H1 (cell line): ENCODE data around the gene NUDT6. TPM values are rescaled to one million over a fixed set of nuclear protein-coding genes. Genes with fewer than 3 reads are reported as not detected.

Source experiments
- CTCF ChIA-PET: fragments of 300-600 bp; sonication (Branson Sonifier 250); formaldehyde crosslinking; loops from one replicate; lab custom pipeline; 2021; ENCODE audit not compliant: partially characterized antibody; lab: Charles Lee
- POLR2A ChIA-PET: fragments of 300-600 bp; sonication (Branson Sonifier 250); formaldehyde crosslinking; loops from one replicate; lab custom pipeline; 2021; ENCODE audit warnings: inconsistent platforms; ENCODE audit not compliant: partially characterized antibody; lab: Charles Lee
- DNase-seq, 2 experiments: peaks; one replicate each; pipeline versions ENCODE4 v3.0.0 to v3.0.0-alpha.2; 2010 to 2022; ENCODE audit warnings: low spot score in 2 of 2, low read depth in 1 of 2, mixed read lengths in 1 of 2
- FAIRE-seq: peaks from 2 replicates; lab custom pipeline; 2011; peaks lifted over from hg19 to GRCh38; lab: Jason Lieb, UNC
- H2AFZ ChIP-seq: 2 replicates; pipeline ENCODE4 v1.8.1; 2012; ENCODE audit warnings: low read length, inconsistent platforms
- H2AK5ac ChIP-seq: 2 replicates; pipeline ENCODE4 v1.6.1; 2013; ENCODE audit warnings: low read depth, low read length
- H2BK120ac ChIP-seq: replicated peaks from 2 replicates; pipeline ENCODE3; 2013; ENCODE audit warnings: low read depth, low read length, inconsistent platforms
- H2BK12ac ChIP-seq: 2 replicates; pipeline ENCODE4 v1.6.1; 2013; ENCODE audit warnings: low read depth, low read length
- H2BK15ac ChIP-seq: 2 replicates; pipeline ENCODE4 v1.6.1; 2013; ENCODE audit warnings: low read length
- H2BK20ac ChIP-seq: 2 replicates; pipeline ENCODE4 v1.6.1; 2013; ENCODE audit warnings: low read length
- H2BK5ac ChIP-seq: 2 replicates; pipeline ENCODE4 v1.6.1; 2013; ENCODE audit warnings: low read depth, low read length
- H3K14ac ChIP-seq: 2 replicates; pipeline ENCODE4 v1.6.1; 2013; ENCODE audit warnings: inconsistent platforms; ENCODE audit not compliant: insufficient read length
- H3K18ac ChIP-seq: 2 replicates; pipeline ENCODE4 v1.6.1; 2013; ENCODE audit warnings: low read length; ENCODE audit errors: extremely low read depth
- H3K23ac ChIP-seq: 2 replicates; pipeline ENCODE4 v1.6.1; 2013; ENCODE audit warnings: inconsistent platforms; ENCODE audit not compliant: insufficient read length
- H3K23me2 ChIP-seq: 2 replicates; pipeline ENCODE4 v1.6.1; 2013; ENCODE audit warnings: low read depth, low read length
- H3K27ac ChIP-seq: 2 replicates; pipeline ENCODE4 v1.6.1; 2011; ENCODE audit warnings: low read depth, low read length, inconsistent platforms
- H3K27me3 ChIP-seq, 4 experiments: replicated peaks in 1 of 4; 1 replicate in 1 of 4; 2 replicates in 3 of 4; pipeline versions ENCODE4 v1.6.1 to v1.8.1; 2011 to 2013; ENCODE audit warnings: low read length in 3 of 4, mild to moderate bottlenecking in 3 of 4, inconsistent platforms in 2 of 4, mixed read lengths in 2 of 4, moderate library complexity in 1 of 4; ENCODE audit not compliant: control insufficient read depth in 3 of 4, insufficient read depth in 3 of 4; ENCODE audit errors: extremely low read depth in 1 of 4
- H3K36me3 ChIP-seq, 4 experiments: 2 replicates each; pipeline versions ENCODE4 v1.6.1 to v1.8.1; 2011 to 2013; ENCODE audit warnings: mild to moderate bottlenecking in 4 of 4, low read length in 3 of 4, moderate library complexity in 2 of 4, control low read depth in 1 of 4, inconsistent platforms in 1 of 4; ENCODE audit not compliant: insufficient read depth in 4 of 4, control insufficient read depth in 2 of 4
- H3K4ac ChIP-seq: replicated peaks from 2 replicates; pipeline ENCODE3; 2013; ENCODE audit warnings: low read length, low read depth, mixed read lengths, inconsistent platforms; ENCODE audit not compliant: insufficient read length
- H3K4me1 ChIP-seq, 4 experiments: replicated peaks in 1 of 4; 1 replicate in 1 of 4; 2 replicates in 3 of 4; pipeline versions ENCODE4 v1.6.1 to v1.8.1; 2011 to 2013; ENCODE audit warnings: low read length in 3 of 4, inconsistent platforms in 2 of 4, mixed read lengths in 1 of 4; ENCODE audit not compliant: insufficient read depth in 4 of 4, control insufficient read depth in 3 of 4
- H3K4me2 ChIP-seq, 2 experiments: 2 replicates each; pipeline versions ENCODE4 v1.6.1 to v1.8.1; 2011 to 2013; ENCODE audit warnings: low read depth in 2 of 2, low read length in 2 of 2, control low read depth in 1 of 2, inconsistent platforms in 1 of 2, mild to moderate bottlenecking in 1 of 2; ENCODE audit not compliant: insufficient read depth in 1 of 2
- H3K4me3 ChIP-seq, 4 experiments: fragments of 200-600, 300-600 bp in 1 of 4; sonication (generic), shearing (Covaris generic), sonication (Bioruptor Twin) in 1 of 4; 2 replicates each; pipeline versions ENCODE4 v1.5.1 to v1.8.1; 2011 to 2016; ENCODE audit warnings: low read length in 4 of 4, low read depth in 3 of 4, control low read depth in 2 of 4, inconsistent platforms in 2 of 4, mild to moderate bottlenecking in 2 of 4, mixed read lengths in 1 of 4, moderate library complexity in 1 of 4; ENCODE audit not compliant: insufficient read depth in 2 of 4; ENCODE audit errors: extremely low read depth in 1 of 4
- H3K56ac ChIP-seq: replicated peaks from 2 replicates; pipeline ENCODE3; 2013; ENCODE audit warnings: low read depth, mild to moderate bottlenecking, mixed read lengths, low read length, inconsistent platforms; ENCODE audit not compliant: insufficient read length
- H3K79me1 ChIP-seq: 2 replicates; pipeline ENCODE4 v1.6.1; 2013; ENCODE audit warnings: low read depth, low read length, control low read depth
- H3K79me2 ChIP-seq, 2 experiments: 2 replicates each; pipeline versions ENCODE4 v1.6.1 to v1.8.1; 2012 to 2013; ENCODE audit warnings: low read length in 2 of 2, mild to moderate bottlenecking in 2 of 2, inconsistent platforms in 1 of 2; ENCODE audit not compliant: insufficient read depth in 2 of 2, control insufficient read depth in 1 of 2
- H3K9ac ChIP-seq, 4 experiments: replicated peaks in 1 of 4; 1 replicate in 1 of 4; 2 replicates in 3 of 4; pipeline versions ENCODE4 v1.6.1 to v1.8.1; 2011 to 2013; ENCODE audit warnings: low read depth in 3 of 4, low read length in 3 of 4, control low read depth in 2 of 4, mild to moderate bottlenecking in 2 of 4, moderate library complexity in 2 of 4, inconsistent platforms in 1 of 4; ENCODE audit errors: extremely low read depth in 1 of 4
- H3K9me3 ChIP-seq, 2 experiments: 2 replicates each; pipeline versions ENCODE4 v1.6.1 to v1.8.1; 2012 to 2013; ENCODE audit warnings: mild to moderate bottlenecking in 2 of 2, moderate library complexity in 2 of 2, control low read depth in 1 of 2, inconsistent platforms in 1 of 2, low read depth in 1 of 2, low read length in 1 of 2, mixed read lengths in 1 of 2; ENCODE audit not compliant: insufficient read depth in 2 of 2
- H4K20me1 ChIP-seq, 2 experiments: replicated peaks in 1 of 2; 2 replicates each; pipeline versions ENCODE3 to v1.8.1; 2011 to 2013; ENCODE audit warnings: inconsistent platforms in 2 of 2, low read length in 2 of 2, mild to moderate bottlenecking in 1 of 2; ENCODE audit not compliant: insufficient read depth in 2 of 2, control insufficient read depth in 1 of 2
- H4K5ac ChIP-seq: 2 replicates; pipeline ENCODE4 v1.6.1; 2013; ENCODE audit warnings: low read length, low read depth, mixed read lengths, inconsistent platforms; ENCODE audit not compliant: insufficient read length
- H4K8ac ChIP-seq: 2 replicates; pipeline ENCODE4 v1.8.0; 2013; ENCODE audit warnings: mild to moderate bottlenecking, moderate library complexity, low read length, inconsistent platforms; ENCODE audit not compliant: insufficient read depth; ENCODE audit errors: extremely low read depth
- H4K91ac ChIP-seq: replicated peaks from 2 replicates; pipeline ENCODE3; 2013; ENCODE audit warnings: low read length, mixed read lengths, inconsistent platforms; ENCODE audit not compliant: insufficient read length
- BACH1 ChIP-seq: IDR thresholded peaks from 2 replicates; pipeline ENCODE4 v1.6.1; 2012; ENCODE audit warnings: low read length, improper control_type of control experiment
- BCL11A ChIP-seq, 2 experiments: IDR thresholded peaks; one replicate each; pipeline ENCODE4 v1.6.1; 2011; ENCODE audit warnings: low read depth in 2 of 2, low read length in 2 of 2, mild to moderate bottlenecking in 2 of 2
- CHD1 ChIP-seq: IDR thresholded peaks from 2 replicates; pipeline ENCODE4 v1.6.1; 2012; ENCODE audit warnings: low read depth, low read length, improper control_type of control experiment
- JUN ChIP-seq: IDR thresholded peaks from 2 replicates; pipeline ENCODE4 v1.6.1; 2011; ENCODE audit warnings: low read depth, mild to moderate bottlenecking, improper control_type of control experiment, low read length
- JUND ChIP-seq: IDR thresholded peaks from 2 replicates; pipeline ENCODE4 v1.6.1; 2011; ENCODE audit warnings: mild to moderate bottlenecking, improper control_type of control experiment, low read length
- NRF1 ChIP-seq: IDR thresholded peaks from 2 replicates; pipeline ENCODE4 v1.6.1; 2011; ENCODE audit warnings: mild to moderate bottlenecking, low read depth, low read length, improper control_type of control experiment
- RAD21 ChIP-seq, 2 experiments: IDR thresholded peaks in 1 of 2; conservative IDR thresholded peaks in 1 of 2; 2 replicates each; pipeline ENCODE4 v1.6.1; 2011; ENCODE audit warnings: low read depth in 2 of 2, low read length in 2 of 2, improper control_type of control experiment in 1 of 2, inconsistent platforms in 1 of 2, mild to moderate bottlenecking in 1 of 2, moderate library complexity in 1 of 2
- SIRT6 ChIP-seq: IDR thresholded peaks from one replicate; pipeline ENCODE4 v1.7.1; 2012; ENCODE audit warnings: low read length, inconsistent platforms
- TAF7 ChIP-seq: optimal IDR thresholded peaks from 2 replicates; pipeline ENCODE3; 2011; ENCODE audit warnings: low read depth, mild to moderate bottlenecking, inconsistent platforms, low read length, moderate library complexity, borderline replicate concordance
- TCF12 ChIP-seq: IDR thresholded peaks from 2 replicates; pipeline ENCODE4 v1.6.1; 2011; ENCODE audit warnings: low read depth, mild to moderate bottlenecking, low read length
- WGBS, 2 experiments: shearing (Covaris generic) in 1 of 2; methylation state at CpG; one replicate each; pipeline versions ENCODE4 v1.1.6 to v1.1.7; 2013 to 2015; ENCODE audit warnings: low lambda C conversion rate in 2 of 2, mixed read lengths in 2 of 2, inconsistent platforms in 1 of 2, low coverage in 1 of 2, missing lambda C conversion rate in 1 of 2; ENCODE audit not compliant: insufficient replicate concordance in 2 of 2, insufficient coverage in 1 of 2, insufficient read length in 1 of 2; ENCODE audit errors: extremely low coverage in 1 of 2, missing lambda C conversion rate in 1 of 2; 5-methylcytosine and 5-hydroxymethylcytosine counted together
- polyA plus RNA-seq, 7 experiments: library from polyadenylated mRNA; depleted of rRNA in 3 of 7; stranded (reverse) in 5 of 7; unstranded in 2 of 7; fragments of >200 nt in 5 of 7; fragments of 200-250 nt in 2 of 7; gene quantifications; 1 replicate in 5 of 7; 2 replicates in 1 of 7; 4 replicates in 1 of 7; pipeline versions ENCODE4 v1.2.1 to v1.2.3, GENCODE V29; 2011 to 2013; ENCODE audit warnings: missing spikeins in 2 of 7, mixed read lengths in 2 of 7
- total RNA-seq: library from RNA; stranded (reverse); fragmentation: NEBNext Ultra II Directional; extraction: Animal tissue kit (Norgen Biotek cat#: 25700); gene quantifications from 2 replicates; pipeline ENCODE4 v1.2.1, GENCODE V29; 2021
- TF ChIP-seq, protein P1 (sequence below): IDR thresholded peaks from 2 replicates; pipeline ENCODE4 v1.6.1; 2012; ENCODE audit warnings: inconsistent platforms
- TF ChIP-seq, protein P2 (sequence below): IDR thresholded peaks from 2 replicates; pipeline ENCODE4 v1.6.1; 2011; ENCODE audit warnings: low read depth, mild to moderate bottlenecking, low read length; ENCODE audit not compliant: insufficient read depth
- TF ChIP-seq, protein P3 (sequence below): IDR thresholded peaks from 2 replicates; pipeline ENCODE4 v1.6.1; 2012; ENCODE audit warnings: inconsistent platforms

The NUDT6 gene
- total and polyA plus RNA-seq, 2 of the 8 experiments (the other 6 are each of a cell fraction or from before 2014, with no cell fraction given) = 5.0 to 12.4 TPM

DNA sequence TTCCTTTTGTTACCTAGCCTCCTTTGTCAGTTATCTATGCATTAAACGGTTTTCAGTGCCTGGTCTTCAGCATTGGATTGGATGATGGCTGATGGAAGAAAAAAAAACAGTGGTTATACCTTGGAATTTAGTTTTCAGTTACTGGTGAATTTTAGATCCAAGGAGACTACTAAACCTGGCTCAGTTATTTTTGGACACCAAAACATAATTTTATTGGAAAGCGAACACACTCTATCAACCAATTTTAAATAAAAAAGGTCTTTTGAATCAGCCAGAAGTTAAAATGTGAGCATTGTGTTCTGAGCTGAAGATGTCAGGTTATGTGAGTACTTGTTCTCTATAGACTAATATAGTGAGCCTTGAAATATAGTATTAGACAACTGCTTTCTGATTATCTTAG, 63.7 kb downstream of the NUDT6 start:
- H3K79me2 ChIP-seq = peaks cover 33 to 100% of the 10 kb centered on the region in 2 experiments
- H3K23me2 ChIP-seq = peaks cover 3% of the 10 kb centered on the region
- DNase-seq (no peak), FAIRE-seq (no peak)
- H3K4ac ChIP-seq = no peak overlapping the region
- WGBS, 2 experiments = 80% methylated on average over 2 of the region's 2 CpGs; no CpG with 5 or more reads in 1 of the 2 experiments
- ChIA-PET CTCF (no interaction called here), POLR2A (interaction anchor here (1.0 kb wide), 1 partner anchor 12 kb away, joined by 3 read pairs; no protein-coding TSS in a partner anchor)
- H3K36me3 ChIP-seq = peaks cover 0 to 24% (median 0%) of the 10 kb centered on the region in 4 experiments; a peak in 1 of 8 replicates
- H3K4me3 ChIP-seq = no peak overlapping the region
- peaks cover 30 to 46% of the 10 kb centered on the region in 2 experiments for H4K20me1 ChIP-seq
- no peak overlapping the region for H2BK5ac ChIP-seq
- H2AK5ac ChIP-seq = no peak overlapping the region
- peaks cover 6 to 45% (median 22%) of the 10 kb centered on the region in 4 experiments for H3K4me1 ChIP-seq
- no peak overlapping the region for H3K56ac ChIP-seq
- no peak overlapping the region for H2AFZ ChIP-seq
- H3K27ac ChIP-seq = no peak overlapping the region
- H4K91ac ChIP-seq = no peak overlapping the region
- no peak overlapping the region for H3K18ac ChIP-seq
- H4K5ac ChIP-seq = no peak overlapping the region
- H3K14ac ChIP-seq = no peak overlapping the region
- H3K23ac ChIP-seq = no peak overlapping the region
- no peak overlapping the region for H2BK12ac ChIP-seq
- peaks cover 3% of the 10 kb centered on the region for H3K79me1 ChIP-seq
- H3K9ac ChIP-seq = peak overlapping the region in 1 of 4 experiments; percentile 44; a peak in 1 of 7 replicates
- H3K4me2 ChIP-seq = no peak overlapping the region
- no peak overlapping the region for H2BK120ac ChIP-seq
- no peaks in the 10 kb centered on the region for H3K27me3 ChIP-seq
- H2BK15ac ChIP-seq = no peak overlapping the region
- H4K8ac ChIP-seq = no peak overlapping the region
- no peak overlapping the region for H2BK20ac ChIP-seq
- H3K9me3 ChIP-seq = no peaks in the 10 kb centered on the region
- TF ChIP-seq, protein P1, sequence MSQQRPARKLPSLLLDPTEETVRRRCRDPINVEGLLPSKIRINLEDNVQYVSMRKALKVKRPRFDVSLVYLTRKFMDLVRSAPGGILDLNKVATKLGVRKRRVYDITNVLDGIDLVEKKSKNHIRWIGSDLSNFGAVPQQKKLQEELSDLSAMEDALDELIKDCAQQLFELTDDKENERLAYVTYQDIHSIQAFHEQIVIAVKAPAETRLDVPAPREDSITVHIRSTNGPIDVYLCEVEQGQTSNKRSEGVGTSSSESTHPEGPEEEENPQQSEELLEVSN = no peak
- TF ChIP-seq, protein P2, sequence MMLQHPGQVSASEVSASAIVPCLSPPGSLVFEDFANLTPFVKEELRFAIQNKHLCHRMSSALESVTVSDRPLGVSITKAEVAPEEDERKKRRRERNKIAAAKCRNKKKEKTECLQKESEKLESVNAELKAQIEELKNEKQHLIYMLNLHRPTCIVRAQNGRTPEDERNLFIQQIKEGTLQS = no peak
- TF ChIP-seq JUND (no peak), NRF1 (no peak), TCF12 (no peak), SIRT6 (no peak), CHD1 (no peak), RAD21 (IDR thresholded peaks at IDR 0.05 in 1 of 2, conservative IDR thresholded peaks at IDR 0.05 in 1 of 2; ENCODE audit: low read depth in 2 of 2, low read length in 2 of 2) (no peak), TAF7 (no peak), BACH1 (no peak), BCL11A (IDR thresholded peaks at IDR 0.05; ENCODE audit: low read depth in 2 of 2, low read length in 2 of 2) (no peak), JUN (no peak)
- TF ChIP-seq, protein P3, sequence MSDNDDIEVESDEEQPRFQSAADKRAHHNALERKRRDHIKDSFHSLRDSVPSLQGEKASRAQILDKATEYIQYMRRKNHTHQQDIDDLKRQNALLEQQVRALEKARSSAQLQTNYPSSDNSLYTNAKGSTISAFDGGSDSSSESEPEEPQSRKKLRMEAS = no peak
